HCT116 (cell line): ENCODE data around the gene HDLBP.

ENCODE experiments used
- CEBPB ChIP-seq: IDR thresholded peaks from 2 replicates; pipeline ENCODE4 v1.6.1; 2012; ENCODE audit warnings: low read depth
- EZH2phosphoT487 ChIP-seq: fragments of 200-600 bp; IDR thresholded peaks from 2 replicates; pipeline ENCODE4 v1.6.1; 2018; ENCODE audit warnings: antibody characterized with exemption, borderline replicate concordance
- POLR2A ChIP-seq: IDR thresholded peaks from 2 replicates; pipeline ENCODE4 v1.7.0; 2011; ENCODE audit warnings: borderline replicate concordance; ENCODE audit not compliant: insufficient read depth, insufficient read length; ENCODE audit errors: extremely low read depth
- POLR2AphosphoS5 ChIP-seq: IDR thresholded peaks from 2 replicates; pipeline ENCODE4 v1.6.1; 2011; ENCODE audit warnings: mild to moderate bottlenecking, low read depth, low read length, moderate library complexity
- TF ChIP-seq, protein P1 (sequence below), 3 experiments: fragments of 200-600 bp in 1 of 3; sonication (generic) in 1 of 3; IDR thresholded peaks in 2 of 3; conservative IDR thresholded peaks in 1 of 3; 2 replicates each; pipeline ENCODE4 v1.5.1; 2012 to 2017; ENCODE audit warnings: low read depth in 2 of 3, low read length in 2 of 3, antibody characterized with exemption in 1 of 3, borderline replicate concordance in 1 of 3, control low read depth in 1 of 3, mild to moderate bottlenecking in 1 of 3, mixed read lengths in 1 of 3, mixed run types in 1 of 3, moderate library complexity in 1 of 3; ENCODE audit not compliant: insufficient read depth in 1 of 3
- TF ChIP-seq, protein P2 (sequence below): IDR thresholded peaks from 2 replicates; pipeline ENCODE4 v1.6.1; 2012

DNA sequence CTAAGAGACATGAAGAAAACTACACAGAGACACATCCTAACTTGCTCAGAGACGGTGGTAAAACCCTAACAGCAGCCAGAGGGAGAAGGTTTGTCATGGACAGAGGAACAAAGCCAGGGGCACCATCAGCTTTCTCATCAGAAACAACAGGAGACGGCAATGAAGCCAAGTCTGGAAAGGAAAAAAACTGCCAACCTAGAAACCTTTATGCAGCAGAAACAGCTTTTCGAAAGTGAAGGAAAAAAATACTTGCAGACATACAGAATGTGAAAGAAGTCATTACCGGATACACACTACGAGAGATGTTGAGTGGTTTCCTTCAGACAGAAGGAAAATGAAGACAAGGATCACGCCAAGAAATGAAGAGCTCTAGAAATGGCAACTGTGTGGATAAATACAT, 71.1 kb downstream of the HDLBP start:
- TF ChIP-seq, protein P1, sequence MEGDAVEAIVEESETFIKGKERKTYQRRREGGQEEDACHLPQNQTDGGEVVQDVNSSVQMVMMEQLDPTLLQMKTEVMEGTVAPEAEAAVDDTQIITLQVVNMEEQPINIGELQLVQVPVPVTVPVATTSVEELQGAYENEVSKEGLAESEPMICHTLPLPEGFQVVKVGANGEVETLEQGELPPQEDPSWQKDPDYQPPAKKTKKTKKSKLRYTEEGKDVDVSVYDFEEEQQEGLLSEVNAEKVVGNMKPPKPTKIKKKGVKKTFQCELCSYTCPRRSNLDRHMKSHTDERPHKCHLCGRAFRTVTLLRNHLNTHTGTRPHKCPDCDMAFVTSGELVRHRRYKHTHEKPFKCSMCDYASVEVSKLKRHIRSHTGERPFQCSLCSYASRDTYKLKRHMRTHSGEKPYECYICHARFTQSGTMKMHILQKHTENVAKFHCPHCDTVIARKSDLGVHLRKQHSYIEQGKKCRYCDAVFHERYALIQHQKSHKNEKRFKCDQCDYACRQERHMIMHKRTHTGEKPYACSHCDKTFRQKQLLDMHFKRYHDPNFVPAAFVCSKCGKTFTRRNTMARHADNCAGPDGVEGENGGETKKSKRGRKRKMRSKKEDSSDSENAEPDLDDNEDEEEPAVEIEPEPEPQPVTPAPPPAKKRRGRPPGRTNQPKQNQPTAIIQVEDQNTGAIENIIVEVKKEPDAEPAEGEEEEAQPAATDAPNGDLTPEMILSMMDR (IDR thresholded peaks at IDR 0.05 in 2 of 3, conservative IDR thresholded peaks at IDR 0.05 in 1 of 3; ENCODE audit: borderline replicate concordance in 1 of 3, insufficient read depth in 1 of 3, low read depth in 2 of 3, low read length in 2 of 3), result no peak
- TF ChIP-seq, protein P2, sequence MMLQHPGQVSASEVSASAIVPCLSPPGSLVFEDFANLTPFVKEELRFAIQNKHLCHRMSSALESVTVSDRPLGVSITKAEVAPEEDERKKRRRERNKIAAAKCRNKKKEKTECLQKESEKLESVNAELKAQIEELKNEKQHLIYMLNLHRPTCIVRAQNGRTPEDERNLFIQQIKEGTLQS, result no peak
- TF ChIP-seq EZH2phosphoT487, result no peak
- TF ChIP-seq POLR2AphosphoS5, result no peak
- no peak for TF ChIP-seq POLR2A
- no peak for TF ChIP-seq CEBPB
